Suprapubic skin (tissue), 4 donors: ENCODE results near the gene MLLT10. TPM values are rescaled to one million over a fixed set of nuclear protein-coding genes. Genes with fewer than 3 reads are reported as not detected.

Experiments
- DNase-seq, 2 donors: peaks; one replicate each; pipeline ENCODE4 v3.0.0-alpha.2; 2019; ENCODE audit warnings: low spot score in 2 of 2
- H3K27ac ChIP-seq: fragments of 200-600 bp; sonication (generic); one replicate; pipeline ENCODE4 v1.5.1; 2019
- H3K27me3 ChIP-seq: fragments of 200-600 bp; sonication (generic); one replicate; pipeline ENCODE4 v1.5.1; 2019
- H3K36me3 ChIP-seq: fragments of 200-600 bp; sonication (generic); one replicate; pipeline ENCODE4 v1.5.1; 2019
- H3K4me1 ChIP-seq: fragments of 200-600 bp; sonication (generic); one replicate; pipeline ENCODE4 v1.5.1; 2019
- H3K4me3 ChIP-seq: fragments of 200-600 bp; sonication (generic); one replicate; pipeline ENCODE4 v1.5.1; 2019; ENCODE audit warnings: mild to moderate bottlenecking
- H3K9me3 ChIP-seq: fragments of 200-600 bp; sonication (generic); one replicate; pipeline ENCODE4 v1.5.1; 2019
- CTCF ChIP-seq, 2 donors: fragments of 200-600 bp in 1 of 2; fragments of 450-650 bp in 1 of 2; sonication (generic) in 1 of 2; IDR thresholded peaks; one replicate each; pipeline ENCODE4 v1.5.1; 2016 to 2019; ENCODE audit warnings: antibody characterized with exemption in 2 of 2, mild to moderate bottlenecking in 1 of 2, moderate library complexity in 1 of 2
- EP300 ChIP-seq: sonication (generic); formaldehyde crosslinking; IDR thresholded peaks from one replicate; pipeline ENCODE4 v1.6.1; 2017; ENCODE audit warnings: antibody characterized with exemption
- POLR2A ChIP-seq, 2 donors: fragments of 450-650 bp; IDR thresholded peaks; one replicate each; pipeline ENCODE4 v1.6.1; 2017; ENCODE audit warnings: antibody characterized with exemption in 2 of 2, mild to moderate bottlenecking in 2 of 2, moderate library complexity in 2 of 2
- POLR2AphosphoS5 ChIP-seq, 3 donors: sonication (generic); formaldehyde crosslinking; IDR thresholded peaks; one replicate each; pipeline ENCODE4 v1.6.1; 2017; ENCODE audit warnings: antibody characterized with exemption in 3 of 3
- WGBS: methylation state at CpG from one replicate; pipeline ENCODE4 v1.1.5; 2018; 5-methylcytosine and 5-hydroxymethylcytosine counted together
- total RNA-seq, 4 donors: library from RNA; depleted of rRNA; stranded (reverse); fragments of >200 nt; gene quantifications; one replicate each; pipeline ENCODE4 v1.1.0, GENCODE V29; 2016

The MLLT10 gene
- total RNA-seq, 4 donors from 2014 or later: 58.0 to 97.8 (median 64.4) TPM

GRCh38 chr10:21527598-21528235, 6.3 kb upstream of the MLLT10 start:
- no peak for TF ChIP-seq EP300
- no peak for TF ChIP-seq POLR2A (IDR thresholded peaks at IDR 0.05)
- TF ChIP-seq CTCF (IDR thresholded peaks at IDR 0.05): no peak
- no peak for TF ChIP-seq POLR2AphosphoS5 (IDR thresholded peaks at IDR 0.05)
- H3K36me3 ChIP-seq: no peaks in the 10 kb centered on the region
- H3K4me1 ChIP-seq: peaks cover 42% of the 10 kb centered on the region
- H3K27me3 ChIP-seq: no peaks in the 10 kb centered on the region
- H3K27ac ChIP-seq: peak overlapping the region; percentile 98
- no peaks in the 10 kb centered on the region for H3K9me3 ChIP-seq
- WGBS: 7% methylated on average over 18 of the region's 18 CpGs
- peak overlapping the region; percentile 67 for H3K4me3 ChIP-seq
- DNase-seq: no peak

GRCh38 chr10:21528236-21529031, 5.6 kb upstream of the MLLT10 start:
- Histone ChIP-seq H3K9me3 (no peaks in the 10 kb centered on the region), H3K27ac (peak overlapping the region; percentile 98), H3K4me3 (peak overlapping the region; percentile 67), H3K27me3 (no peaks in the 10 kb centered on the region), H3K4me1 (peaks cover 41% of the 10 kb centered on the region), H3K36me3 (no peaks in the 10 kb centered on the region)
- no peak for DNase-seq
- WGBS: 33% methylated on average over 8 of the region's 8 CpGs
- TF ChIP-seq EP300 (no peak), POLR2A (IDR thresholded peaks at IDR 0.05) (no peak), CTCF (IDR thresholded peaks at IDR 0.05) (no peak), POLR2AphosphoS5 (IDR thresholded peaks at IDR 0.05) (no peak)

GRCh38 chr10:21529032-21529910, 4.8 kb upstream of the MLLT10 start:
- TF ChIP-seq CTCF (IDR thresholded peaks at IDR 0.05): no peak
- TF ChIP-seq POLR2A (IDR thresholded peaks at IDR 0.05): no peak
- TF ChIP-seq POLR2AphosphoS5 (IDR thresholded peaks at IDR 0.05): no peak
- no peak for TF ChIP-seq EP300
- Histone ChIP-seq H3K27ac (peak overlapping the region; percentile 98), H3K4me1 (peaks cover 32% of the 10 kb centered on the region), H3K36me3 (no peaks in the 10 kb centered on the region), H3K27me3 (no peaks in the 10 kb centered on the region), H3K4me3 (peak overlapping the region; percentile 67), H3K9me3 (no peaks in the 10 kb centered on the region)
- 56% methylated on average over 9 of the region's 9 CpGs for WGBS
- no peak for DNase-seq

GRCh38 chr10:21530168-21530567, 3.9 kb upstream of the MLLT10 start:
- no peak for DNase-seq
- Histone ChIP-seq H3K9me3 (no peaks in the 10 kb centered on the region), H3K36me3 (no peaks in the 10 kb centered on the region), H3K27ac (peak overlapping the region; percentile 99), H3K4me3 (no peak overlapping the region), H3K4me1 (peaks cover 28% of the 10 kb centered on the region), H3K27me3 (no peaks in the 10 kb centered on the region)
- TF ChIP-seq POLR2A (IDR thresholded peaks at IDR 0.05) (no peak), POLR2AphosphoS5 (IDR thresholded peaks at IDR 0.05) (no peak), EP300 (no peak), CTCF (IDR thresholded peaks at IDR 0.05) (no peak)
- 82% methylated on average over 1 of the region's 1 CpG for WGBS
